H1 (cell line): ENCODE results near the gene NFAM1. TPM values are rescaled to one million over a fixed set of nuclear protein-coding genes. Genes with fewer than 3 reads are reported as not detected.

Experiments
- CBX8 ChIP-seq: fragments of 300-800, 300-1000 bp; sonication (generic); IDR thresholded peaks from 2 replicates; pipeline ENCODE4 v1.7.1; 2016; ENCODE audit warnings: low read depth, low read length, borderline replicate concordance
- EGR1 ChIP-seq: IDR thresholded peaks from 2 replicates; pipeline ENCODE4 v1.6.1; 2011; ENCODE audit warnings: low read depth, low read length, borderline replicate concordance
- SUZ12 ChIP-seq: fragments of 200-600 bp; sonication (generic); IDR thresholded peaks from 2 replicates; pipeline ENCODE4 v1.6.1; 2012; ENCODE audit warnings: mild to moderate bottlenecking, inconsistent platforms, low read length, moderate library complexity, mixed read lengths
- polyA plus RNA-seq, 7 experiments: library from polyadenylated mRNA; depleted of rRNA in 3 of 7; stranded (reverse) in 5 of 7; unstranded in 2 of 7; fragments of >200 nt in 5 of 7; fragments of 200-250 nt in 2 of 7; gene quantifications; 1 replicate in 5 of 7; 2 replicates in 1 of 7; 4 replicates in 1 of 7; pipeline versions ENCODE4 v1.2.1 to v1.2.3, GENCODE V29; 2011 to 2013; ENCODE audit warnings: missing spikeins in 2 of 7, mixed read lengths in 2 of 7
- total RNA-seq: library from RNA; stranded (reverse); fragmentation: NEBNext Ultra II Directional; extraction: Animal tissue kit (Norgen Biotek cat#: 25700); gene quantifications from 2 replicates; pipeline ENCODE4 v1.2.1, GENCODE V29; 2021
- TF ChIP-seq, protein P1 (sequence below): fragments of 300-600 bp; sonication (generic); IDR thresholded peaks from 2 replicates; pipeline ENCODE4 v1.7.1; 2012; ENCODE audit warnings: low read length, moderate library complexity, mild to moderate bottlenecking, inconsistent platforms; ENCODE audit not compliant: insufficient replicate concordance
- TF ChIP-seq, protein P2 (sequence below): IDR thresholded peaks from 2 replicates; pipeline ENCODE4 v1.6.1; 2011; ENCODE audit warnings: low read depth, mild to moderate bottlenecking, low read length; ENCODE audit not compliant: insufficient read depth
- TF ChIP-seq, protein P3 (sequence below), 3 experiments: IDR thresholded peaks; 1 replicate in 2 of 3; 2 replicates in 1 of 3; pipeline versions ENCODE4 v1.5.1 to v1.6.1; 2011; ENCODE audit warnings: low read length in 3 of 3, mild to moderate bottlenecking in 3 of 3, inconsistent platforms in 2 of 3, low read depth in 1 of 3, moderate library complexity in 1 of 3; ENCODE audit not compliant: insufficient read depth in 1 of 3; ENCODE audit errors: control extremely low read depth in 1 of 3

Gene NFAM1
- total and polyA plus RNA-seq, 2 of the 8 experiments (the other 6 are each of a cell fraction or from before 2014, with no cell fraction given) = 0.62 to 0.73 TPM

GRCh38 chr22:42371501-42371900, 60.7 kb downstream of the NFAM1 start (continued):
- TF ChIP-seq, protein P1, sequence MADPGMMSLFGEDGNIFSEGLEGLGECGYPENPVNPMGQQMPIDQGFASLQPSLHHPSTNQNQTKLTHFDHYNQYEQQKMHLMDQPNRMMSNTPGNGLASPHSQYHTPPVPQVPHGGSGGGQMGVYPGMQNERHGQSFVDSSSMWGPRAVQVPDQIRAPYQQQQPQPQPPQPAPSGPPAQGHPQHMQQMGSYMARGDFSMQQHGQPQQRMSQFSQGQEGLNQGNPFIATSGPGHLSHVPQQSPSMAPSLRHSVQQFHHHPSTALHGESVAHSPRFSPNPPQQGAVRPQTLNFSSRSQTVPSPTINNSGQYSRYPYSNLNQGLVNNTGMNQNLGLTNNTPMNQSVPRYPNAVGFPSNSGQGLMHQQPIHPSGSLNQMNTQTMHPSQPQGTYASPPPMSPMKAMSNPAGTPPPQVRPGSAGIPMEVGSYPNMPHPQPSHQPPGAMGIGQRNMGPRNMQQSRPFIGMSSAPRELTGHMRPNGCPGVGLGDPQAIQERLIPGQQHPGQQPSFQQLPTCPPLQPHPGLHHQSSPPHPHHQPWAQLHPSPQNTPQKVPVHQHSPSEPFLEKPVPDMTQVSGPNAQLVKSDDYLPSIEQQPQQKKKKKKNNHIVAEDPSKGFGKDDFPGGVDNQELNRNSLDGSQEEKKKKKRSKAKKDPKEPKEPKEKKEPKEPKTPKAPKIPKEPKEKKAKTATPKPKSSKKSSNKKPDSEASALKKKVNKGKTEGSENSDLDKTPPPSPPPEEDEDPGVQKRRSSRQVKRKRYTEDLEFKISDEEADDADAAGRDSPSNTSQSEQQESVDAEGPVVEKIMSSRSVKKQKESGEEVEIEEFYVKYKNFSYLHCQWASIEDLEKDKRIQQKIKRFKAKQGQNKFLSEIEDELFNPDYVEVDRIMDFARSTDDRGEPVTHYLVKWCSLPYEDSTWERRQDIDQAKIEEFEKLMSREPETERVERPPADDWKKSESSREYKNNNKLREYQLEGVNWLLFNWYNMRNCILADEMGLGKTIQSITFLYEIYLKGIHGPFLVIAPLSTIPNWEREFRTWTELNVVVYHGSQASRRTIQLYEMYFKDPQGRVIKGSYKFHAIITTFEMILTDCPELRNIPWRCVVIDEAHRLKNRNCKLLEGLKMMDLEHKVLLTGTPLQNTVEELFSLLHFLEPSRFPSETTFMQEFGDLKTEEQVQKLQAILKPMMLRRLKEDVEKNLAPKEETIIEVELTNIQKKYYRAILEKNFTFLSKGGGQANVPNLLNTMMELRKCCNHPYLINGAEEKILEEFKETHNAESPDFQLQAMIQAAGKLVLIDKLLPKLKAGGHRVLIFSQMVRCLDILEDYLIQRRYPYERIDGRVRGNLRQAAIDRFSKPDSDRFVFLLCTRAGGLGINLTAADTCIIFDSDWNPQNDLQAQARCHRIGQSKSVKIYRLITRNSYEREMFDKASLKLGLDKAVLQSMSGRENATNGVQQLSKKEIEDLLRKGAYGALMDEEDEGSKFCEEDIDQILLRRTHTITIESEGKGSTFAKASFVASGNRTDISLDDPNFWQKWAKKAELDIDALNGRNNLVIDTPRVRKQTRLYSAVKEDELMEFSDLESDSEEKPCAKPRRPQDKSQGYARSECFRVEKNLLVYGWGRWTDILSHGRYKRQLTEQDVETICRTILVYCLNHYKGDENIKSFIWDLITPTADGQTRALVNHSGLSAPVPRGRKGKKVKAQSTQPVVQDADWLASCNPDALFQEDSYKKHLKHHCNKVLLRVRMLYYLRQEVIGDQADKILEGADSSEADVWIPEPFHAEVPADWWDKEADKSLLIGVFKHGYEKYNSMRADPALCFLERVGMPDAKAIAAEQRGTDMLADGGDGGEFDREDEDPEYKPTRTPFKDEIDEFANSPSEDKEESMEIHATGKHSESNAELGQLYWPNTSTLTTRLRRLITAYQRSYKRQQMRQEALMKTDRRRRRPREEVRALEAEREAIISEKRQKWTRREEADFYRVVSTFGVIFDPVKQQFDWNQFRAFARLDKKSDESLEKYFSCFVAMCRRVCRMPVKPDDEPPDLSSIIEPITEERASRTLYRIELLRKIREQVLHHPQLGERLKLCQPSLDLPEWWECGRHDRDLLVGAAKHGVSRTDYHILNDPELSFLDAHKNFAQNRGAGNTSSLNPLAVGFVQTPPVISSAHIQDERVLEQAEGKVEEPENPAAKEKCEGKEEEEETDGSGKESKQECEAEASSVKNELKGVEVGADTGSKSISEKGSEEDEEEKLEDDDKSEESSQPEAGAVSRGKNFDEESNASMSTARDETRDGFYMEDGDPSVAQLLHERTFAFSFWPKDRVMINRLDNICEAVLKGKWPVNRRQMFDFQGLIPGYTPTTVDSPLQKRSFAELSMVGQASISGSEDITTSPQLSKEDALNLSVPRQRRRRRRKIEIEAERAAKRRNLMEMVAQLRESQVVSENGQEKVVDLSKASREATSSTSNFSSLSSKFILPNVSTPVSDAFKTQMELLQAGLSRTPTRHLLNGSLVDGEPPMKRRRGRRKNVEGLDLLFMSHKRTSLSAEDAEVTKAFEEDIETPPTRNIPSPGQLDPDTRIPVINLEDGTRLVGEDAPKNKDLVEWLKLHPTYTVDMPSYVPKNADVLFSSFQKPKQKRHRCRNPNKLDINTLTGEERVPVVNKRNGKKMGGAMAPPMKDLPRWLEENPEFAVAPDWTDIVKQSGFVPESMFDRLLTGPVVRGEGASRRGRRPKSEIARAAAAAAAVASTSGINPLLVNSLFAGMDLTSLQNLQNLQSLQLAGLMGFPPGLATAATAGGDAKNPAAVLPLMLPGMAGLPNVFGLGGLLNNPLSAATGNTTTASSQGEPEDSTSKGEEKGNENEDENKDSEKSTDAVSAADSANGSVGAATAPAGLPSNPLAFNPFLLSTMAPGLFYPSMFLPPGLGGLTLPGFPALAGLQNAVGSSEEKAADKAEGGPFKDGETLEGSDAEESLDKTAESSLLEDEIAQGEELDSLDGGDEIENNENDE = no peak
- no peak for TF ChIP-seq CBX8
- TF ChIP-seq, protein P2, sequence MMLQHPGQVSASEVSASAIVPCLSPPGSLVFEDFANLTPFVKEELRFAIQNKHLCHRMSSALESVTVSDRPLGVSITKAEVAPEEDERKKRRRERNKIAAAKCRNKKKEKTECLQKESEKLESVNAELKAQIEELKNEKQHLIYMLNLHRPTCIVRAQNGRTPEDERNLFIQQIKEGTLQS = no peak
- no peak for TF ChIP-seq SUZ12
- no peak for TF ChIP-seq EGR1
- TF ChIP-seq, protein P3, sequence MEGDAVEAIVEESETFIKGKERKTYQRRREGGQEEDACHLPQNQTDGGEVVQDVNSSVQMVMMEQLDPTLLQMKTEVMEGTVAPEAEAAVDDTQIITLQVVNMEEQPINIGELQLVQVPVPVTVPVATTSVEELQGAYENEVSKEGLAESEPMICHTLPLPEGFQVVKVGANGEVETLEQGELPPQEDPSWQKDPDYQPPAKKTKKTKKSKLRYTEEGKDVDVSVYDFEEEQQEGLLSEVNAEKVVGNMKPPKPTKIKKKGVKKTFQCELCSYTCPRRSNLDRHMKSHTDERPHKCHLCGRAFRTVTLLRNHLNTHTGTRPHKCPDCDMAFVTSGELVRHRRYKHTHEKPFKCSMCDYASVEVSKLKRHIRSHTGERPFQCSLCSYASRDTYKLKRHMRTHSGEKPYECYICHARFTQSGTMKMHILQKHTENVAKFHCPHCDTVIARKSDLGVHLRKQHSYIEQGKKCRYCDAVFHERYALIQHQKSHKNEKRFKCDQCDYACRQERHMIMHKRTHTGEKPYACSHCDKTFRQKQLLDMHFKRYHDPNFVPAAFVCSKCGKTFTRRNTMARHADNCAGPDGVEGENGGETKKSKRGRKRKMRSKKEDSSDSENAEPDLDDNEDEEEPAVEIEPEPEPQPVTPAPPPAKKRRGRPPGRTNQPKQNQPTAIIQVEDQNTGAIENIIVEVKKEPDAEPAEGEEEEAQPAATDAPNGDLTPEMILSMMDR (IDR thresholded peaks at IDR 0.05; ENCODE audit: control extremely low read depth in 1 of 3, insufficient read depth in 1 of 3, low read depth in 1 of 3, low read length in 3 of 3) = no peak
